Small intestine (tissue), 4 donors: ENCODE results near the gene OR6T1. TPM values are rescaled to one million over a fixed set of nuclear protein-coding genes. Genes with fewer than 3 reads are reported as not detected.

ENCODE experiments used
- polyA plus RNA-seq, 4 donors: library from polyadenylated mRNA; stranded (reverse) in 3 of 4; unstranded in 1 of 4; fragments of 200-250 nt in 3 of 4; fragments of 120-200 nt in 1 of 4; gene quantifications; one replicate each; pipeline versions ENCODE4 v1.2.1 to v1.2.3, GENCODE V29; 2013
- donor health status: healthy with polysubstance abuse.
- donor health status: Bipolar disorder and iron deficiency.
- donor health status: healthy.

The OR6T1 gene
- polyA plus RNA-seq, 4 donors = not detected

Other genes with a start within 250 kb of the OR6T1 start
- 10 to 100 TPM in 1 of 4 donors, 1 to 10 TPM in 3; 3.6 to 14.8 (median 5.6) TPM for gene ZNF202, start 202.2 kb downstream of the OR6T1 start, polyA plus RNA-seq
- gene OR6X1, start 189.3 kb downstream of the OR6T1 start, polyA plus RNA-seq = not detected
- not detected for gene OR6M1, start 137.5 kb downstream of the OR6T1 start, polyA plus RNA-seq
- not detected for gene TMEM225, start 58.2 kb downstream of the OR6T1 start, polyA plus RNA-seq
- not detected for gene OR8D4, start 41.7 kb downstream of the OR6T1 start, polyA plus RNA-seq
- not detected for gene OR4D5, start 4.2 kb downstream of the OR6T1 start, polyA plus RNA-seq
- not detected for gene OR10S1, start 33.9 kb upstream of the OR6T1 start, polyA plus RNA-seq
- gene OR10G6, start 51.3 kb upstream of the OR6T1 start, polyA plus RNA-seq = not detected
- gene OR10G4, start 69.2 kb upstream of the OR6T1 start, polyA plus RNA-seq = not detected
- gene OR10G9, start 79.2 kb upstream of the OR6T1 start, polyA plus RNA-seq = not detected
- gene OR10G8, start 83.0 kb upstream of the OR6T1 start, polyA plus RNA-seq = not detected
- not detected for gene OR10G7, start 97.5 kb upstream of the OR6T1 start, polyA plus RNA-seq
- gene VWA5A, start 171.6 kb upstream of the OR6T1 start, polyA plus RNA-seq = 10 to 100 TPM; 21.9 to 38.2 (median 28.7) TPM
- gene OR10D3, start 239.5 kb upstream of the OR6T1 start, polyA plus RNA-seq = not detected